Osteoblast (primary cell): ENCODE data around the gene PTPRT. TPM values are rescaled to one million over a fixed set of nuclear protein-coding genes. Genes with fewer than 3 reads are reported as not detected.

Source experiments
- DNase-seq: peaks from one replicate; pipeline ENCODE4 v3.0.0; 2011; ENCODE audit warnings: low spot score, mixed read lengths; ENCODE audit not compliant: insufficient read length; ENCODE audit errors: missing footprints
- H2AFZ ChIP-seq: 2 replicates; pipeline ENCODE4 v1.6.0; 2011; ENCODE audit warnings: mild to moderate bottlenecking, low read length
- H3K27ac ChIP-seq: 2 replicates; pipeline ENCODE4 v1.5.1; 2011; ENCODE audit warnings: mild to moderate bottlenecking, low read depth, low read length, moderate library complexity
- H3K27me3 ChIP-seq: 2 replicates; pipeline ENCODE4 v1.6.0; 2012; ENCODE audit warnings: mild to moderate bottlenecking, control low read depth, inconsistent platforms, low read length, moderate library complexity; ENCODE audit not compliant: insufficient read depth
- H3K36me3 ChIP-seq: 2 replicates; pipeline ENCODE4 v1.5.1; 2011; ENCODE audit warnings: mild to moderate bottlenecking, low read length, control low read depth, moderate library complexity; ENCODE audit not compliant: insufficient read depth
- H3K4me1 ChIP-seq: 2 replicates; pipeline ENCODE4 v1.5.1; 2011; ENCODE audit warnings: mild to moderate bottlenecking, low read length, control low read depth, moderate library complexity; ENCODE audit not compliant: insufficient read depth
- H3K4me2 ChIP-seq: 2 replicates; pipeline ENCODE4 v1.6.0; 2011; ENCODE audit warnings: mild to moderate bottlenecking, low read length; ENCODE audit not compliant: insufficient read depth
- H3K4me3 ChIP-seq: fragments of 200-600 bp; sonication (generic); 3 replicates; pipeline ENCODE4 v1.5.1; 2012; ENCODE audit warnings: mild to moderate bottlenecking, low read length, inconsistent platforms; ENCODE audit not compliant: insufficient read depth
- H3K79me2 ChIP-seq: 2 replicates; pipeline ENCODE4 v1.6.0; 2012; ENCODE audit warnings: mild to moderate bottlenecking, low read length, control low read depth, inconsistent platforms; ENCODE audit not compliant: insufficient read depth
- H3K9me3 ChIP-seq: 2 replicates; pipeline ENCODE4 v1.5.1; 2011; ENCODE audit warnings: low read depth, low read length, control low read depth
- H4K20me1 ChIP-seq: 2 replicates; pipeline ENCODE4 v1.6.0; 2012; ENCODE audit warnings: mild to moderate bottlenecking, low read length, control low read depth; ENCODE audit not compliant: insufficient read depth
- total RNA-seq: library from RNA; depleted of rRNA; stranded (reverse); fragments of >200 nt; gene quantifications from 2 replicates; pipeline ENCODE4 v1.2.3, GENCODE V29; 2012
- TF ChIP-seq, protein P1 (sequence below): IDR thresholded peaks from 2 replicates; pipeline ENCODE4 v1.5.1; 2011; ENCODE audit warnings: mild to moderate bottlenecking, low read depth, low read length, moderate library complexity; ENCODE audit errors: extremely low read depth

The PTPRT gene
- total RNA-seq, 1 donor, result not detected

DNA sequence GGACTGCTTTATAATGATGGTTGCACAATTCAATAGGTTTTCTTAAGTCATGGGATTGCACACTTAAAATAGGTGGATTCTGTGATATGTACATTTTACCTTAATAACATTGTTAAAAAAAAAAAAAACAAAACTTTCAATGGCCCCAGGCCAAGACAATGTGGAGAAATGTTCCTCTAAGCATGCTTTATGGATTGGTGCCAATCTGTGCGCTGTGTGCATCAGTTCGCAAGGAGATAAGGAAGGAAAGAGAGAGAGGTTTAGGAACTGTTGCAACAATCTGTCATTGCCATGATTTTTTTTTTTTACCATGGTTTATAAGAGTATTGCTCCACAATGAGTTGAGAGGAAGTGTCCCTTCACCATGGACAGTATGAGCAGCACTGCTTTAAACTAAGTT is 399.6 kb downstream of the PTPRT start:
- no peak overlapping the region for H3K4me2 ChIP-seq
- no peak overlapping the region for H3K27ac ChIP-seq
- H2AFZ ChIP-seq, result no peak overlapping the region
- no peaks in the 10 kb centered on the region for H3K4me1 ChIP-seq
- TF ChIP-seq, protein P1, sequence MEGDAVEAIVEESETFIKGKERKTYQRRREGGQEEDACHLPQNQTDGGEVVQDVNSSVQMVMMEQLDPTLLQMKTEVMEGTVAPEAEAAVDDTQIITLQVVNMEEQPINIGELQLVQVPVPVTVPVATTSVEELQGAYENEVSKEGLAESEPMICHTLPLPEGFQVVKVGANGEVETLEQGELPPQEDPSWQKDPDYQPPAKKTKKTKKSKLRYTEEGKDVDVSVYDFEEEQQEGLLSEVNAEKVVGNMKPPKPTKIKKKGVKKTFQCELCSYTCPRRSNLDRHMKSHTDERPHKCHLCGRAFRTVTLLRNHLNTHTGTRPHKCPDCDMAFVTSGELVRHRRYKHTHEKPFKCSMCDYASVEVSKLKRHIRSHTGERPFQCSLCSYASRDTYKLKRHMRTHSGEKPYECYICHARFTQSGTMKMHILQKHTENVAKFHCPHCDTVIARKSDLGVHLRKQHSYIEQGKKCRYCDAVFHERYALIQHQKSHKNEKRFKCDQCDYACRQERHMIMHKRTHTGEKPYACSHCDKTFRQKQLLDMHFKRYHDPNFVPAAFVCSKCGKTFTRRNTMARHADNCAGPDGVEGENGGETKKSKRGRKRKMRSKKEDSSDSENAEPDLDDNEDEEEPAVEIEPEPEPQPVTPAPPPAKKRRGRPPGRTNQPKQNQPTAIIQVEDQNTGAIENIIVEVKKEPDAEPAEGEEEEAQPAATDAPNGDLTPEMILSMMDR, result no peak
- H3K79me2 ChIP-seq, result no peaks in the 10 kb centered on the region
- DNase-seq, result no peak
- H3K4me3 ChIP-seq, result no peak overlapping the region
- H3K27me3 ChIP-seq, result no peaks in the 10 kb centered on the region
- H3K9me3 ChIP-seq, result peaks cover 7% of the 10 kb centered on the region
- H4K20me1 ChIP-seq, result no peaks in the 10 kb centered on the region
- no peaks in the 10 kb centered on the region for H3K36me3 ChIP-seq

DNA sequence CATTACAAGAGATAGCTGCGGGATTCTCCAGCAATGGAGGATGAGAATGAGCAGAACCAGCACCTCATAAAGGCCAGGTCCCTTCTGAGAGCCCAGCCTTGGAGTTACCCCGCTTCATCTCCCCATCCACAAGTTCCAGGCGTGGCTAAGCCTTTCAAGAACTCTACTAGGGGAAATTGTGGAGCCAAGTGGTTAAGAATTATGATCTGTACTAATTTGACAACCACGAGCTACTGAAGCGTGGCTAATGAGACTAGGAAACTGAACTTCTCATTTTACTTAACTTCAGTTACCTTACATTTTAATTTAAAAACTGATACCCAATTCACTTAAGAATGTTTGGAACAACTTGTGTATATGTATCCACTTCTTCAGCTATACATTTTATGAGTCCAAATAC is 401.0 kb downstream of the PTPRT start:
- H3K4me2 ChIP-seq, result no peak overlapping the region
- H3K4me1 ChIP-seq, result no peaks in the 10 kb centered on the region
- H3K9me3 ChIP-seq, result peaks cover under 1% of the 10 kb centered on the region
- H3K27me3 ChIP-seq, result no peaks in the 10 kb centered on the region
- TF ChIP-seq, protein P1, result no peak
- H3K79me2 ChIP-seq, result no peaks in the 10 kb centered on the region
- H3K27ac ChIP-seq, result no peak overlapping the region
- H2AFZ ChIP-seq, result no peak overlapping the region
- DNase-seq, result no peak
- no peaks in the 10 kb centered on the region for H4K20me1 ChIP-seq
- H3K36me3 ChIP-seq, result no peaks in the 10 kb centered on the region
- H3K4me3 ChIP-seq, result no peak overlapping the region

DNA sequence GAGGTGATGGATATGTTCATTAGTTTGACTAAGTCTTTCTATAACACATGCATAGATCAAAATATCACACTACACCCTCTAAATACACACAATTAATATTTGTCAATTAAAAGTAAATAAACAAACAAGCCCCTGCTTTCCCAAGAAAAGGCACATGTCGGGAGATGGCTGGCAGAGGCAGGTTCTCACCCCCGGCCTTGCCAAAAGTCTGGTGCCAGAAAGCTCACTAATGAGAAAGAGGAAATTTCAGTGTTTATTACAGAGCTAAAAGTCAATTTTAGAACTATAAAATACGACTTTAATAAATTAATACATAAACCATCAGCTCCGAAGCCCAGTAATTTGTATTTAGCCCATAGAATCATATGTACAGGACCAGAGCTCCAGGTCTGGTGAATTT is 404.7 kb downstream of the PTPRT start:
- no peak for DNase-seq
- Histone ChIP-seq H3K9me3 (peaks cover 1% of the 10 kb centered on the region), H4K20me1 (no peaks in the 10 kb centered on the region), H3K79me2 (no peaks in the 10 kb centered on the region), H3K4me1 (no peaks in the 10 kb centered on the region), H3K27ac (no peak overlapping the region), H2AFZ (no peak overlapping the region), H3K4me2 (no peak overlapping the region), H3K4me3 (no peak overlapping the region), H3K27me3 (no peaks in the 10 kb centered on the region), H3K36me3 (no peaks in the 10 kb centered on the region)
- TF ChIP-seq, protein P1, result no peak

DNA sequence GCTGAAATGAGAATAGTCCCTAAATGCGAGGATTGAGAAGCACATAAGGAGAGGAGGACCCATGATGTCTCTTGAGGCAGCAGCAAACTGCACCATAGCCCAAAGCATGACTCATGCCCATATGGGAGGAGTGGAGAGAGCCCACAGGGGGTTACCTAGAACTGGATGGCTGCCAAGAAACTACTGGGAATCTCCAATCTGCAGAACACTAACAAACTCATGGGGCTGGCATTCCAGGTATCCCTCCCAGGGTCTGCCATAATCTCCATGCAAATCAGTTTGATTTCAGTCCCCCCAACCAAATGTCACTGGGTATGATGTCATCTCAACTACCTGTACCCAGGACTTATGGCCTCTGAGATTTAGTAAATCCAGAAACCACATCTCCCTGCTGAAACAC is 410.5 kb downstream of the PTPRT start:
- Histone ChIP-seq H3K36me3 (no peaks in the 10 kb centered on the region), H2AFZ (no peak overlapping the region), H3K4me1 (no peaks in the 10 kb centered on the region), H3K27ac (no peak overlapping the region), H4K20me1 (no peaks in the 10 kb centered on the region), H3K27me3 (no peaks in the 10 kb centered on the region), H3K4me3 (no peak overlapping the region), H3K4me2 (no peak overlapping the region), H3K79me2 (no peaks in the 10 kb centered on the region), H3K9me3 (peaks cover 4% of the 10 kb centered on the region)
- no peak for DNase-seq
- TF ChIP-seq, protein P1, result no peak
